Measurements from ENCODE around the gene BANP.
A peak's percentile ranks its signal among the peaks of the same experiment; 100 is the strongest.

The BANP gene

DNA sequence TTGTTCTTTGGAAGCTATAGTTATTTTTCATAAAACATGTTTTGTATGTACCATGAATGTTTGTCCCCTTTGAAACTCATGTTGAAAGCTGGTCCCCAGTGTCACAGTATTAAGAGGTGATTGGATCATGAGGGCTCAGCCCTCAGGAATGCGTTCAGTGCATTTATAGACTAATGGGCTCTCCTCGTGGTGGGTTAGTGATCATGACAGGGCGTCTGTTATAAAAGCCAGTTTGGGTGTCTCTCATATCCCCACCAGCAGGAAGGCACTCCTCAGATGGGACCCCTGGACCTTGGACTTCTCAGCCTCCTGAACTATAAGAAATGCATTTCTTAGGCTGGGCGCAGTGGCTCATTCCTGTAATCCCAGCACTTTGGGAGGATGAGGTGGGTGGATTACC, 10.4 kb downstream of the BANP start:
- no peak overlapping the region for H3K27ac ChIP-seq
- TF ChIP-seq, protein P1, sequence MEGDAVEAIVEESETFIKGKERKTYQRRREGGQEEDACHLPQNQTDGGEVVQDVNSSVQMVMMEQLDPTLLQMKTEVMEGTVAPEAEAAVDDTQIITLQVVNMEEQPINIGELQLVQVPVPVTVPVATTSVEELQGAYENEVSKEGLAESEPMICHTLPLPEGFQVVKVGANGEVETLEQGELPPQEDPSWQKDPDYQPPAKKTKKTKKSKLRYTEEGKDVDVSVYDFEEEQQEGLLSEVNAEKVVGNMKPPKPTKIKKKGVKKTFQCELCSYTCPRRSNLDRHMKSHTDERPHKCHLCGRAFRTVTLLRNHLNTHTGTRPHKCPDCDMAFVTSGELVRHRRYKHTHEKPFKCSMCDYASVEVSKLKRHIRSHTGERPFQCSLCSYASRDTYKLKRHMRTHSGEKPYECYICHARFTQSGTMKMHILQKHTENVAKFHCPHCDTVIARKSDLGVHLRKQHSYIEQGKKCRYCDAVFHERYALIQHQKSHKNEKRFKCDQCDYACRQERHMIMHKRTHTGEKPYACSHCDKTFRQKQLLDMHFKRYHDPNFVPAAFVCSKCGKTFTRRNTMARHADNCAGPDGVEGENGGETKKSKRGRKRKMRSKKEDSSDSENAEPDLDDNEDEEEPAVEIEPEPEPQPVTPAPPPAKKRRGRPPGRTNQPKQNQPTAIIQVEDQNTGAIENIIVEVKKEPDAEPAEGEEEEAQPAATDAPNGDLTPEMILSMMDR (conservative IDR thresholded peaks at IDR 0.05), result no peak

DNA sequence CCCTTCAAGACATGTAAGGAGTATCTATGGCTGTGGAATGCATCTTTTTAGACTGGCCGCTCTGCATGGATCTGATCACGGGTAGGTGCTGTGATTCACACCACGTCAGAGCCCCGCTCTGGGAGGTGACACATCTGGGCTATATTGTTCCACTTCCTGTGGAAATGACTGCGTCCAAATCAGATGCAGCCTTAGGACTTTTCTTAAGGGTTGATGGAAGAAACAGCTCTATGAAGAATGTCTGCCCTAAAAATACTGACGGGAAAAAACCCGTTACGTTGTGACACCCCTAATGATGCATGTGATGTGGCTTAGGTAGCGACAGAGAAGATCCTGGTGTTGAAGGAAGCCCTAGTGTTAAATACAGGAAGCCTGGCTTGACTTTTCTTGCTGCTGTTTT, 12.2 kb downstream of the BANP start:
- no peak overlapping the region for H3K27ac ChIP-seq

DNA sequence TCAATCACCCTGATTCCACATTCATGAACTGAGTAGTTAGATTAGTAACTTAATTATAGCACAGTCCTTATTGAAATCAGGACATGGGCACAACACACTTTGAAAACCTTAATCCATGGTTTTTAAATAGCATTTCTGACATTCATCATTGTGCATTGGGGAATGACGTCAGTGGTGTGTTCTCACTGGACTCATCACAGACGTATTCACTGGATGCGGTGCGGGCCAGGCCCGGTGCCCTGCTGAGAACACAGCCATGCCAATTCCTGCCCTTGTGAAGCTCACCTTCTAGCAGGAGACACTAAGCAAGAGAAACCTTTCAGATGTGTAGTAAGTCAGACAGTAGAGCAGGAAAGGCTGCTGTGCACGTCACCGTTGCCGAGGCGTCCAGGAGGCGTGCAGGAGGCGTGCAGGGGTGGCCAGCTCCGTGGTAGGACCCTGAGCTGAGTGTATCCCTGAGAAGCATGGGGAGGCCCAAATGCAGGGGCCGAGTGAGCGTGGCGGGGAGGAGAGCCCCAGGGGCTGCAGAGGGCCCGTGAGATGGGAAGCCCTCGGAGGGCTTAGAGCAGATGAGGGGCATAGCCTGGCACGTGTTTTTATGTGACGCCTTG, 12.9 kb downstream of the BANP start:
- TF ChIP-seq, protein P1 (conservative IDR thresholded peaks at IDR 0.05), result no peak
- H3K27ac ChIP-seq, result no peak overlapping the region

More for the DNA sequence above, 12.2 kb downstream of the BANP start:
- TF ChIP-seq, protein P1 (conservative IDR thresholded peaks at IDR 0.05), result no peak

DNA sequence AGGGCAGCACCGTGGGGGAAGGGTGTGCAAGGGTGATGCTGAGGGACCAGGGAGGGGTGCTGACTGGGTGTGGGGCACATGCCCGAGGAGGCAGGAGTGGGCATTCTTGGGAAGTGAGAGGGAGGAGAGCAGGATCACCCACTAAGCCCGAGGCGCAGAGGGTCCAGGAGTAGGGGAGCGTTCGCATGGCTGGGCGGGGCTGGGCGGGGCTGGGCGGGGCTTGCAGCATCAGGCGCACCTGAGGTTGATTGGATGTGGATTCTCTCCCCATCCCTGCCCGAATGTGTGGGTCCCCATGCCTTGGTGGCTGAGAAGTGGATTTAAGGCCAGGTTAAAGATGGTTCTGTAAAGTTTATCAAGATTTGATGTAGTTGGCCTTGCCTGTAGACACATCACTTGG, 14.2 kb downstream of the BANP start:
- no peak overlapping the region for H3K27ac ChIP-seq
- TF ChIP-seq, protein P1 (conservative IDR thresholded peaks at IDR 0.05), result no peak

DNA sequence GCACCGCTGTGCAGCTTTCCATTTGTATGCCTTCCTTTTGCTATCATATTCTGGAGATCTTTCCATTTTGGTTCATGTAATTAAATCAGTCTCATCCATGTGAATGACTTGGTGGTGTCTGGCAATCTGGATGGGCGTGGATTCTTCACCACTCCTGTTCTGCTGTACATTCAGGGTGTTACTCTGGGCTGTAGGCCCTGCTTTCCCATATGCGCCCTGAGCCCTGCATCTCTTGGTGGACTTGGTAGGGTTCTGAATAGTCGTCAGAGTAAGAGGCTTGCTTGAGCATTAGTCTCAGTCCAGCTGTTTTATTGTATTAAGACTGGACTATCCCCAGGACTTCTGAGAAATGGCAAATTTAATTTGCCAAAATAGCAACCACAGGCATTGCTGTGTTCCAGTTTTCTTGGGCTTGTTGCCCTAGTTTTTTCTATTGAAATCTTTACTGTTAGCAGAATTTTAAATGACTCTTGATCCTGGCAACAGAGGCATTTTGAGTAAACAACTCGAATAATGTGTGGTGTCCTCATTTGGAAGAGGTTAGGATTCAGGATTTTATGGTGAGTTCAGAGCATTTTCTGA, 14.9 kb downstream of the BANP start:
- TF ChIP-seq, protein P1 (conservative IDR thresholded peaks at IDR 0.05), result no peak
- H3K27ac ChIP-seq, result peak overlapping the region; percentile 16; the same call in 1 of the 2 replicates

DNA sequence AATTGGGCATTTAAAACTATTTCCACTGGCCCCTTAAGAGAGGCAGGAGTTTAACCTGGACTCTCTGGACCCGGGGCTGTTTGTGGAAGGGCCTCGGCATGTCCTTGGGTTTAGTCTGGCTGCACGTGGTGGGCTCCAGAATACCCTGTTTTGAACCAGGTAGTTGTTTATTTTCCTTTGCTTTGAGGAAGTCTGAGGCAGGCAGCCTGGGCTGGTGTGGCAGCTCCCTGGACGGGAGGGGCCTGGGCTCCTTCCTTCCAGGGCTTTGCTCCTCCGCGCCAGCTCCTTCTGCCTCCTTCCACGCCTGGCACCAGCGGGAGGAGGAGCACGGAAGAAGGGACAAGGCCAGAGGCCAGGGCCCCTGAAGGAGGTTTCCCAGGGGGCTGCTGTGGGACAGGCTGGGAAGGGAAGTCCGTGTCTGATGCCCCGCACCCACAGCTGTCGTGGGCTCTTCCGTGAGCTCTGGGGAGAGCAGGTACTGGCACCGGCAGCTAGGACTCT, 15.5 kb downstream of the BANP start:
- TF ChIP-seq, protein P1 (conservative IDR thresholded peaks at IDR 0.05), result no peak
- H3K27ac ChIP-seq, result peak overlapping the region; percentile 16; the same call in 1 of the 2 replicates

DNA sequence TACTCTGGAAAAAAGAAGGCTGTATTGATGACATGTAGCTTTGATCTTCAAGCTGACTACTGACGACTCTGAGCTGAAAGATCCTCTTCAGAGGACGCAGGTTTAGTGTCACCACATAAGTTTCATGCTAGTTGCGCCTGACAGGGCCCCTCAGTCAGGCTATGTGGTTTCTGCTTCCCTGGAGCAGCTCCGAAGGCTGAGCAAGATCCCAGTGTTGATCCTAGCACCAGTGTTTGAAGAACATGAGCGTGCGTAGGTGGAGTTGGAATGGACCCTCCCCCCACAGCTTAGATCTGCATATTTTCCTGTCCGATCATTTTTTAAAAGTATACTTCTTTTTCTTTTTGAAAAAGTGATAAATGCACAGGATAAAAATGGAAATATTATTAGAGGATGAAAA, 17.3 kb downstream of the BANP start:
- no peak overlapping the region for H3K27ac ChIP-seq
- TF ChIP-seq, protein P1 (conservative IDR thresholded peaks at IDR 0.05), result no peak

Measured in VCaP (cell line).